Neural cell (in vitro differentiated cells): Measurements from ENCODE around the gene MRPS18C. TPM values are rescaled to one million over a fixed set of nuclear protein-coding genes. Genes with fewer than 3 reads are reported as not detected.
"Not testable (repeated sequence)": the region's sequence is repeated elsewhere in the genome, so short reads cannot be mapped to it uniquely, and the experiment has no call there.

Experiments
- H2AFZ ChIP-seq: fragments of 200-600, 300-800 bp; sonication (generic), shearing (Covaris generic); 2 replicates; pipeline ENCODE4 v1.6.0; 2014; ENCODE audit warnings: low read depth, mild to moderate bottlenecking, antibody characterized with exemption, low read length, moderate library complexity
- H3F3A ChIP-seq: fragments of 200-600 bp; shearing (Covaris generic); 2 replicates; pipeline ENCODE4 v1.6.1; 2016; ENCODE audit warnings: mild to moderate bottlenecking, moderate library complexity, mixed read lengths, antibody characterized with exemption, low read length; ENCODE audit not compliant: insufficient read depth, poor library complexity, severe bottlenecking
- H3K27ac ChIP-seq: fragments of 200-600, 300-800 bp; sonication (generic), shearing (Covaris generic); 2 replicates; pipeline ENCODE4 v1.5.1; 2014; ENCODE audit warnings: mild to moderate bottlenecking, low read length, moderate library complexity
- H3K27me3 ChIP-seq: fragments of 300-800, 200-600 bp; sonication (generic), shearing (Covaris generic); 2 replicates; pipeline ENCODE4 v1.6.0; 2014; ENCODE audit warnings: mild to moderate bottlenecking, low read depth, low read length, moderate library complexity; ENCODE audit not compliant: insufficient read depth
- H3K36me3 ChIP-seq: fragments of 300-800, 200-600 bp; sonication (generic), shearing (Covaris generic); 2 replicates; pipeline ENCODE4 v1.5.1; 2014; ENCODE audit warnings: mild to moderate bottlenecking, antibody characterized with exemption, low read length, moderate library complexity; ENCODE audit not compliant: insufficient read depth
- H3K4me2 ChIP-seq: fragments of 300-800, 200-600 bp; sonication (generic), shearing (Covaris generic); 2 replicates; pipeline ENCODE4 v1.6.0; 2014; ENCODE audit warnings: mild to moderate bottlenecking, low read length
- H3K4me3 ChIP-seq: fragments of 300-800, 200-600 bp; sonication (generic), shearing (Covaris generic); 2 replicates; pipeline ENCODE4 v1.5.1; 2014; ENCODE audit warnings: mild to moderate bottlenecking, low read length, moderate library complexity
- H3K79me2 ChIP-seq: fragments of 200-600 bp; shearing (Covaris generic); replicated peaks from 2 replicates; pipeline ENCODE4 v1.6.0; 2014; ENCODE audit warnings: mild to moderate bottlenecking, low read length, moderate library complexity; ENCODE audit not compliant: insufficient read depth
- H3K9ac ChIP-seq: fragments of 300-800, 200-600 bp; sonication (generic), shearing (Covaris generic); 2 replicates; pipeline ENCODE4 v1.6.1; 2016; ENCODE audit warnings: mild to moderate bottlenecking, low read length, mixed read lengths
- H3K9me2 ChIP-seq: fragments of 200-600 bp; shearing (Covaris generic); 2 replicates; pipeline ENCODE4 v1.6.1; 2016; ENCODE audit warnings: mild to moderate bottlenecking, low read length, mixed read lengths; ENCODE audit not compliant: insufficient read depth
- H3K9me3 ChIP-seq: fragments of 200-600, 300-800 bp; sonication (generic), shearing (Covaris generic); 2 replicates; pipeline ENCODE4 v1.6.1; 2016; ENCODE audit warnings: mild to moderate bottlenecking, mixed run types, low read length, moderate library complexity, mixed read lengths
- H4K20me1 ChIP-seq: fragments of 200-600 bp; shearing (Covaris generic); 2 replicates; pipeline ENCODE4 v1.6.1; 2016; ENCODE audit warnings: mild to moderate bottlenecking, mixed run types; ENCODE audit not compliant: insufficient read depth
- EP300 ChIP-seq: fragments of 450-650 bp; conservative IDR thresholded peaks from 2 replicates; pipeline ENCODE4 v1.6.1; 2014; ENCODE audit warnings: antibody characterized with exemption, mild to moderate bottlenecking, moderate library complexity; ENCODE audit not compliant: poor library complexity, severe bottlenecking
- EZH2 ChIP-seq: fragments of 200-600, 300-800 bp; shearing (Covaris generic), sonication (generic); IDR thresholded peaks from 2 replicates; pipeline ENCODE4 v1.6.1; 2014; ENCODE audit warnings: antibody characterized with exemption, low read length, borderline replicate concordance, mild to moderate bottlenecking; ENCODE audit not compliant: insufficient read depth, poor library complexity, severe bottlenecking
- MXI1 ChIP-seq: fragments of 450-650 bp; conservative IDR thresholded peaks from 2 replicates; pipeline ENCODE4 v1.6.1; 2014; ENCODE audit warnings: antibody characterized with exemption, mild to moderate bottlenecking; ENCODE audit not compliant: poor library complexity, severe bottlenecking
- POLR2AphosphoS5 ChIP-seq: IDR thresholded peaks from 2 replicates; pipeline ENCODE4 v1.6.1; 2012
- RAD21 ChIP-seq: fragments of 450-650 bp; conservative IDR thresholded peaks from 2 replicates; pipeline ENCODE4 v1.6.1; 2014; ENCODE audit warnings: antibody characterized with exemption, mild to moderate bottlenecking, moderate library complexity
- SMC3 ChIP-seq: fragments of 450-650 bp; conservative IDR thresholded peaks from 2 replicates; pipeline ENCODE4 v1.6.1; 2014; ENCODE audit warnings: antibody characterized with exemption, mild to moderate bottlenecking, moderate library complexity; ENCODE audit not compliant: poor library complexity
- TAF1 ChIP-seq: IDR thresholded peaks from 2 replicates; pipeline ENCODE4 v1.6.1; 2012; ENCODE audit warnings: low read depth
- polyA plus RNA-seq: library from polyadenylated mRNA; depleted of rRNA; stranded (reverse); fragments of >200 nt; gene quantifications from 2 replicates; pipeline ENCODE4 v1.2.3, GENCODE V29; 2014
- TF ChIP-seq, protein P1 (sequence below): fragments of 450-650 bp; IDR thresholded peaks from 2 replicates; pipeline ENCODE4 v1.5.1; 2014; ENCODE audit warnings: antibody characterized with exemption, mild to moderate bottlenecking, moderate library complexity; ENCODE audit not compliant: poor library complexity, severe bottlenecking
- TF ChIP-seq, protein P2 (sequence below): IDR thresholded peaks from 2 replicates; pipeline ENCODE4 v1.6.1; 2012; ENCODE audit warnings: borderline replicate concordance

Gene MRPS18C
- polyA plus RNA-seq, 1 donor from 2014 or later = 60.6 TPM

GRCh38 chr4:83504503-83504902 is 48.6 kb downstream of the MRPS18C start:
- TF ChIP-seq, protein P1, sequence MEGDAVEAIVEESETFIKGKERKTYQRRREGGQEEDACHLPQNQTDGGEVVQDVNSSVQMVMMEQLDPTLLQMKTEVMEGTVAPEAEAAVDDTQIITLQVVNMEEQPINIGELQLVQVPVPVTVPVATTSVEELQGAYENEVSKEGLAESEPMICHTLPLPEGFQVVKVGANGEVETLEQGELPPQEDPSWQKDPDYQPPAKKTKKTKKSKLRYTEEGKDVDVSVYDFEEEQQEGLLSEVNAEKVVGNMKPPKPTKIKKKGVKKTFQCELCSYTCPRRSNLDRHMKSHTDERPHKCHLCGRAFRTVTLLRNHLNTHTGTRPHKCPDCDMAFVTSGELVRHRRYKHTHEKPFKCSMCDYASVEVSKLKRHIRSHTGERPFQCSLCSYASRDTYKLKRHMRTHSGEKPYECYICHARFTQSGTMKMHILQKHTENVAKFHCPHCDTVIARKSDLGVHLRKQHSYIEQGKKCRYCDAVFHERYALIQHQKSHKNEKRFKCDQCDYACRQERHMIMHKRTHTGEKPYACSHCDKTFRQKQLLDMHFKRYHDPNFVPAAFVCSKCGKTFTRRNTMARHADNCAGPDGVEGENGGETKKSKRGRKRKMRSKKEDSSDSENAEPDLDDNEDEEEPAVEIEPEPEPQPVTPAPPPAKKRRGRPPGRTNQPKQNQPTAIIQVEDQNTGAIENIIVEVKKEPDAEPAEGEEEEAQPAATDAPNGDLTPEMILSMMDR = no peak
- TF ChIP-seq POLR2AphosphoS5 (no peak), SMC3 (no peak), RAD21 (no peak), EZH2 (no peak), MXI1 (no peak), EP300 (no peak), TAF1 (no peak)
- TF ChIP-seq, protein P2, sequence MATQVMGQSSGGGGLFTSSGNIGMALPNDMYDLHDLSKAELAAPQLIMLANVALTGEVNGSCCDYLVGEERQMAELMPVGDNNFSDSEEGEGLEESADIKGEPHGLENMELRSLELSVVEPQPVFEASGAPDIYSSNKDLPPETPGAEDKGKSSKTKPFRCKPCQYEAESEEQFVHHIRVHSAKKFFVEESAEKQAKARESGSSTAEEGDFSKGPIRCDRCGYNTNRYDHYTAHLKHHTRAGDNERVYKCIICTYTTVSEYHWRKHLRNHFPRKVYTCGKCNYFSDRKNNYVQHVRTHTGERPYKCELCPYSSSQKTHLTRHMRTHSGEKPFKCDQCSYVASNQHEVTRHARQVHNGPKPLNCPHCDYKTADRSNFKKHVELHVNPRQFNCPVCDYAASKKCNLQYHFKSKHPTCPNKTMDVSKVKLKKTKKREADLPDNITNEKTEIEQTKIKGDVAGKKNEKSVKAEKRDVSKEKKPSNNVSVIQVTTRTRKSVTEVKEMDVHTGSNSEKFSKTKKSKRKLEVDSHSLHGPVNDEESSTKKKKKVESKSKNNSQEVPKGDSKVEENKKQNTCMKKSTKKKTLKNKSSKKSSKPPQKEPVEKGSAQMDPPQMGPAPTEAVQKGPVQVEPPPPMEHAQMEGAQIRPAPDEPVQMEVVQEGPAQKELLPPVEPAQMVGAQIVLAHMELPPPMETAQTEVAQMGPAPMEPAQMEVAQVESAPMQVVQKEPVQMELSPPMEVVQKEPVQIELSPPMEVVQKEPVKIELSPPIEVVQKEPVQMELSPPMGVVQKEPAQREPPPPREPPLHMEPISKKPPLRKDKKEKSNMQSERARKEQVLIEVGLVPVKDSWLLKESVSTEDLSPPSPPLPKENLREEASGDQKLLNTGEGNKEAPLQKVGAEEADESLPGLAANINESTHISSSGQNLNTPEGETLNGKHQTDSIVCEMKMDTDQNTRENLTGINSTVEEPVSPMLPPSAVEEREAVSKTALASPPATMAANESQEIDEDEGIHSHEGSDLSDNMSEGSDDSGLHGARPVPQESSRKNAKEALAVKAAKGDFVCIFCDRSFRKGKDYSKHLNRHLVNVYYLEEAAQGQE = no peak
- Histone ChIP-seq H3K27me3 (no peaks in the 10 kb centered on the region), H3K36me3 (no peaks in the 10 kb centered on the region), H2AFZ (no peak overlapping the region), H3K9me3 (no peaks in the 10 kb centered on the region), H4K20me1 (no peaks in the 10 kb centered on the region), H3K4me2 (no peak overlapping the region), H3K79me2 (no peaks in the 10 kb centered on the region), H3K9ac (no peak overlapping the region), H3K4me3 (no peak overlapping the region), H3K27ac (no peak overlapping the region), H3F3A (no peaks in the 10 kb centered on the region), H3K9me2 (no peaks in the 10 kb centered on the region)

GRCh38 chr4:83504996-83505395 is 49.1 kb downstream of the MRPS18C start:
- Histone ChIP-seq H3K9ac (no peak overlapping the region), H3K9me2 (no peaks in the 10 kb centered on the region), H3K36me3 (no peaks in the 10 kb centered on the region), H3K9me3 (no peaks in the 10 kb centered on the region), H3K27ac (no peak overlapping the region), H2AFZ (no peak overlapping the region), H3K4me3 (no peak overlapping the region), H4K20me1 (no peaks in the 10 kb centered on the region), H3K27me3 (no peaks in the 10 kb centered on the region), H3K79me2 (no peaks in the 10 kb centered on the region), H3K4me2 (no peak overlapping the region), H3F3A (no peaks in the 10 kb centered on the region)
- no peak for TF ChIP-seq POLR2AphosphoS5
- no peak for TF ChIP-seq MXI1
- TF ChIP-seq EZH2 = no peak
- no peak for TF ChIP-seq RAD21
- no peak for TF ChIP-seq SMC3

DNA sequence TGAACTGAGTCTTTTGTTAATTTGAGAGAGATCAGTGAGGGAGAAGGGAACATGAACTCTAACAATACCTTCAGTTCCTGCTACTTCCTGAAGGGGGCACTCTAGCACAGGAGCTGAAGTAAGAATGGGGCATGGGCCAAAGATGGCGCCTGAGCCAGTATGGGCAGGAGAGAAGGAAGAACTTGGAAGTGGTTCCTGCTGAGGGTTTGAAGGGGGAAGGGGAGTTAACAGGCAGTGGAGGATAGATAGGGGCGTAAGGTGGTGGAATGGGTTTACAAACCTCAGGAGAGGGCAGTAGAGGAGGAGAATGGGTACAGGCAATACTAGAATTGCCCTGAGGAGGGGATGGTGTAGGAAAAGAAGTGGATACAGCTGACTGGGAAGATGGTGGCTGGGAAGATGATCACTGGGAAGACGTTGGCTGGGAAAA is 53.3 kb downstream of the MRPS18C start:
- H3K9me2 ChIP-seq, H3K4me3 ChIP-seq, H3K4me2 ChIP-seq, H3K9ac ChIP-seq, H2AFZ ChIP-seq, H4K20me1 ChIP-seq, H3K79me2 ChIP-seq, H3K27me3 ChIP-seq, H3F3A ChIP-seq, H3K27ac ChIP-seq, H3K36me3 ChIP-seq, H3K9me3 ChIP-seq: not testable (repeated sequence)
